ELF-1 (cell line): ENCODE data around the gene SPATC1L.

Experiments used
- DNase-seq: peaks from one replicate; pipeline ENCODE4 v3.0.0-alpha.2; 2016; ENCODE audit warnings: low read depth, low spot score

SPATC1L gene

GRCh38 chr21:46215436-46216131, 31.3 kb upstream of the SPATC1L start:
- DNase-seq = no peak

DNA sequence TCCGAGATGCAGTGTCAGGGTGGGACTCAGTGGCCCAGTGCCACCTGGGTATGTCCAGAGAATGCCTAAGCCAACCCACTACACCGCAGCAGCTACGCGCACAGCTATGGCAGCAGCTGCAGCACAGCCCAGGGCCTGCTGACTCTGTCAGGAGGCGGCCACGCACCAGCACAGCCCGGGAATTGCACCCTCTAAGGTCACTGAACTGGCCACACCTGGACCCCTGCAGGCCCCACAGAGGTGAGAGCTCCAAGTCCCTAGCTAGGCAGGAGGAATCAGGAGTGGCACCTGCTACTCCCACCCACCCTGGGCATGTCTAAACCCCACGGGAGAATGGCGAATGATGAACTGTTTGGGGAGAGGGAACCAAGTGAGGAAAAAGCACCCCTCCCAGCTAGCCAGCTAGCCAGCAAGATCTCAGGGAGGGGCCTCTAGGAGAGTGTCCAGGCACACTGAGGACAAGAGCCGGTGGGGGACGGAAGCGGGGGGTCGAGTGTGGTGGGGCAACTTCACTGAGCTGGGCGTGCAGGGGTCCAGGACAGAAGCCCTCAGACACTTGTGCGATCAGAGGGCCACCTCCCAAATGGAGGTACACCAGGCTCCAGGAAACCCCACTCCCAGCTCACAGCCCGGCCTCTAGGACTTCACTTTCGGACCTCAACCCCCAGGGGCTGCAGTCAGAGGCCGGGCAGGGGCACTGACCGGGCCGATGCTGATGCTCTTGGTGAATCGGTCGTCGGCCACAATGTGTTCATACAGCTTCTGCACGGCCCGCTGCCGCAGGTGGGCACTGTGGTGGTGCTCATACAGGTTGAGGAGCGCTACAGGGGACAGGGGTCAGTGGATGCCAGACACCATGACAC, 30.4 kb upstream of the SPATC1L start:
- DNase-seq = no peak

DNA sequence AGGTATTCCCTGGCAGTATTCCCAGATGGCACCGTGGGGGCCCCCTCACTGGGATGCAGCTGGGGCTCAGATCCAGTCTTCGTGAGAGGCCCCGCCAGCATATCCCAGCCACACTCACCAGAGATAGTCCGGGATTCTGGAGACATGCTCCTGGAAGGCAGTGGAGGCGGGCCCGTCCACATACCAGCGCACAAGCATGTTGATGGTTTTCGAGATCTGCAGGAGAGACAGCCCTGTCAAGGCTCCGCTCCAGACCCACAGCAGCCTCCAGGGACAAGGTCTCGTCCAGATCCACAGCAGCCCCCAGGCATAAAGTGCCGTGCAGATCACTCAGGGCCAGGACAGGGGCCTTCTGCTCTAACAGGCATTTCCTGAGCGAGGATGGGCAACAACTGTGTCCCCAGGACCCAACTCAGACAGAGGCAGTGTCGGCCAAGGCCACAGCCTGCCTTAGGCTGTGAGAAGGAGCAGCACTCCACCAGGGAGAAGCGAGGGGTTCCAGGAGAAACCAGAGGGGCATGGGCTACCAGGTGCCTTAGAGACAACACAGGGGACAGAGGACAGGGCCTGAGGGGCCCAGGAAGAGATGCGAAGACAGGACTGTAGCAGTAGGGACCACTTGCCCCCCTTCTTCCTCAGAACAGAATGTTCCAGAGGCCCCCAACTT, 29.5 kb upstream of the SPATC1L start:
- peak; percentile 49 for DNase-seq

DNA sequence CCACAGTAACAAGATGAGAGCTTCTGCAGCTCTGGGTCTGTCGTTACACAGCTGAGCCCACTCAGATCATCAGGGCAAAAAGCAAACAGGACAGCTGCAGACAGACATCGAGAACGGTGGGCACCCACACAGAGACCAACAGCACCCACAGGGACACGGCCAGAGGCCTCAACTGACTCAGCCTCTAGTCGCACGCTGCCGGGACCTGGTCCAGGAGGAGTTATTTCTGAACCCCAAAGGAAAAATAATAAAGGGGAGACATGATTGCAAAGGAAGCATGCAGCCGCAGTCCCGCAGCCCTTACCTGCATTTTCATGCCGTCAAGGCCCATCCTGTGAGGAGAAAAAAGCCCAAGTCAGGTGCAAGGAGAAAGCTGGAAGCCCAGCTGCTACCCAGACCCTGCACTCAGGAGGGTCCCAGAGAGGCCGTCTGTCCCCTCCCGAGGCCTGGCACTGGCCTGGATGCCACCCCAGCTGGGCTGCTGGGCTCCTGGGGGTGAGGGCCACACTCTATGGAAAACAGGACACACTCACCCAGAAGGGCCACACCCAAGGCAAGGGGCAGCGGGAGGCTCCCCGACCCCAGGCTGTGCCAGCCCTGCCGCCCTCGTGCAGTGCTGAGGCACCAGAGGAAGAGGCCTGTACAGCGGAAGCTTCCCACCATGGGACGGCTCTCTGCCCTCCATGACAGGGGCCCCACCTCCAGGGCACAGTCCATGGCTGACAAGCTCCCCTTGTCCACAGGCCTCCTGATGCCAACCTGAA, 28.6 kb upstream of the SPATC1L start:
- no peak for DNase-seq

- no peak for DNase-seq
Observed at GRCh38 chr21:46211786-46212720, 27.8 kb upstream of the SPATC1L start.

DNA sequence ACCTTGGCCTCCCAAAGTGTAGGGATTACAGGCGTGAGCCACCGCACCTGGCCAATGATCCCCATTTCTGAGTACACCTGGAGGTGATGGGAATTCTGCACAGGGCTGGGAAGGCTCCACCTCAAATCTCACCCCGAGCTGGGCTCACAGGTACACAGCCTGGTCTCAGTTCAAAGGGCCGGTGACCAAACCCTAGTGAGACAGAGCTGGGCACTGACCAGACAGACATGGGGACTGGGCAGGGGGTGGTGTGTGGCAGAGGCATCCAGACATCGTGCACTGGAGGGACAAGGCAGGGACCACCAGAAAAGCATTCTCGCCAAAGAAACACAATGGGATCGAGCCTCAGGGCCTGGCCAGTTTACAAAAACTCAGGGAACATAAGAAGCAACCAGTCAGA, 27.1 kb upstream of the SPATC1L start:
- no peak for DNase-seq

GRCh38 chr21:46210378-46211136, 26.3 kb upstream of the SPATC1L start:
- DNase-seq = no peak

DNA sequence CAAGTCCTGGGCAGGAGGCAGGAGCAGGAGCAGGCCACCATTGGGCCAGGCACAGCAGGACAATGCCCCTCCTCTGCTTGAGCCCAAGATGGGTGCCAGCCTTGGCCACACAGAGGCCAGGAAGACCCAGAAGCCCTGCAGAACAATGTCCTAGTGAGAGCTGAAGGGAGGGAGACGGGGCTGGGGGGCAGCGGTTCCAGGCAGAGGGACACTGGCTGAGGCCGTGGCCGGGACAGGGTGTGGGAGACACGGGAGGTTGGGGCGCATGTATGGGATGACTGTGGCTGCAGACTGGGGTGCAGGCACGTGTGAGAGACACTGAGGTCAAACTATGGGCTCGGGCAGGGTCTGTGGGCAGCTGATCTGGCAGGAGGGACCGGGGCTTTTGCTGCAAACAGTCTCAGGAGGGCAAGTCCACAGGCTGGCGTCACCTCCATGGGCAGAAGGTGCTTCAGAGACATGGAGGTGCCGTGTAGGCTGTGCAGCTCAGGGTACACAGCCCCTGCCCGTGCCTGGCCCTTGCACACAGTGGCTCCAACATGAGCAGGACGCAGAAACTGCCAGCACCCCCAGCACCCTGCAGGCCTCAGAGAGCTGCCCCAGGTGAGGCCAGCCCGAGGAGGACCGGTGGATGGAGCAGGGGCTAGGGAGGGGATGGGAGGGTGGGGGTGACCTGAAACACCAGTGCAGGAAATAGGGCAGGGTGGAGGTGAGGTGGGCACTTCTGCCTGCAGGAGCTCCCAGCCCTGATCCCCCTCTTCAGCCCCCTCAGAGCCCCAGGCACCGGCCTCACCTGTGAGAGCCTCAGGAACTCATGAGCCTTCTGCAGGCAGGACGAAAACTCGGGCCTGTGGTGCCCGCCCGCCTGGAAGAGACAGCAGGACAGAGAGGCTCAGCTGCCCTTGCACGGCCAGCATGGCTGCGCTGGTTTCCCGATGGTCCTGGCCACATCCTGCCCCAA, 24.8 kb upstream of the SPATC1L start:
- no peak for DNase-seq

DNA sequence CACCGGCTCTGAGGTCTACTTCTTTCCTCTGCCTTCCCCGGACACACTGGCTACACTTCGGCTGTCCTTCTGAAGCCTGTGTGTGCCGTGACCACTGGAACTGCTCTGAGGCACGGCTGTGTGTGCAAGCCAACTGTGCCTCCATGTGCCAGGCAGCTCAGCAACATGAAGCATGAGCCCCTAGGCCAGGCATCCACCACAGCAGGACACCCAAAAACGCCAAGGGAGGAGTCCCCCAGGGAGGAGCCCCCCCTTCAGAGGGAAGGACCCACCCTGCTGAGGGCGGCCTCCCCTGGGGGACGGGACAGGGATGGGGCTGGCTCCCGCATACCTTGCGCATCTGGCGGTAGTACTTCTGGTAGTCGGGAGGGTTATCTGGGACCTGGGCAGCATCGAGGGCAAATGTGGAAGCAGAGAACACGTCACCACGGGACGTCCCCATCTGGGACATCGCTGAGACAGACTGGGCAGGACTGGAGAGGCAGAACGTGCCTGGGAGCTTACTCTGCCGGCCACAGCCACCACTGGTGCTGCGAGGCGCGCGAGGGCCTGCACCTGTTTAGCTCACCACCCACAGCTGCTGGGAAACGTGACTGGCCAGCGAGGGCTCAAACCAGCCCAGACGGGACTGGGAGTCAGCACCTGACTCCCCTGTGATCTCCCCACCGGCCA, 23.8 kb upstream of the SPATC1L start:
- DNase-seq = no peak

GRCh38 chr21:46207006-46207919, 23.0 kb upstream of the SPATC1L start:
- DNase-seq = no peak

GRCh38 chr21:46206163-46207005, 22.1 kb upstream of the SPATC1L start:
- no peak for DNase-seq

- no peak for DNase-seq
Observed at GRCh38 chr21:46205766-46206162, 21.5 kb upstream of the SPATC1L start.

DNA sequence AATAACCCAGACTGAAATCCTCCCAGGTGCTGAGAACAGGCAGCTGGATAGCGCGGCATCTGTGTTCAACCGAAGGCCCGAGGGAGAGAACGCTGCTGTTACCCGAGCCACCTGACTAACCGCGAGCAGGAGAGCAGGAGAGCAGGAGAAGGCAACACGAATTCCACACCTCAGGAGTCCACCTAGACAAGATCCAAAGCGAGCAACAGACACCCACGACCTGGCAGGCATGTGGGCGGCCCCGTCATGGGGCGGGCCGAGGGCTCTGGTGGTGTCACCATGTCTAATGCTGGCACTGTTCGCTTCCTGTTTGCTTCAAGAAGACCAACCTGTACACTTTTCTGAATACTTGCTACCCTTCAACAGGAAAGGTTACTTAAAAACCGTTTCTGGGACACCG, 20.9 kb upstream of the SPATC1L start:
- DNase-seq = no peak

DNA sequence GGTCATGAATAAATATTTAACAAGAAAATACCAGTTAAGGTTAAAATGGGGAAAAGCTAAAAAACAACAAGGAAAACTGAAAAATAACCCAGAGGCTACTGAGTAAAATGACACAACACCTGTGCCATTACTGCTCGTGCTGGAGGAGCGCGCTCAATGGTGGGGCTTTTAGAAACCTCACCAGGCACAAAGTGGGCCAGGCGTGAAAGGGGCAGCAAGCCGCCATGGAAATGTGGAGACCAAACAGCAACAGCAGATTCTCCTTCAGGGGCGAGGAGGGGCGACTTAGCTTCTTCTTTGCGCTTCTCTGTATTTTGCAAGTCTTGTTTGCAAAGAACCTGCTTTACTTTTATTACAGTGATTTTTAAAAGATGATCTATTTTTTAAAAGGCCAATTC, 18.9 kb upstream of the SPATC1L start:
- DNase-seq = no peak

- peak; percentile 39 for DNase-seq
Observed at GRCh38 chr21:46202592-46203202, 18.4 kb upstream of the SPATC1L start.
